ENCODE results near the gene PDS5A. TPM values are rescaled to one million over a fixed set of nuclear protein-coding genes. Genes with fewer than 3 reads are reported as not detected.
A peak's percentile ranks its signal among the peaks of the same experiment; 100 is the strongest.

PDS5A gene
- total and polyA plus RNA-seq, 9 of the 15 experiments (the other 6 are each of a cell fraction or from before 2014, with no cell fraction given): 16.4 to 85.4 (median 70.0) TPM

DNA sequence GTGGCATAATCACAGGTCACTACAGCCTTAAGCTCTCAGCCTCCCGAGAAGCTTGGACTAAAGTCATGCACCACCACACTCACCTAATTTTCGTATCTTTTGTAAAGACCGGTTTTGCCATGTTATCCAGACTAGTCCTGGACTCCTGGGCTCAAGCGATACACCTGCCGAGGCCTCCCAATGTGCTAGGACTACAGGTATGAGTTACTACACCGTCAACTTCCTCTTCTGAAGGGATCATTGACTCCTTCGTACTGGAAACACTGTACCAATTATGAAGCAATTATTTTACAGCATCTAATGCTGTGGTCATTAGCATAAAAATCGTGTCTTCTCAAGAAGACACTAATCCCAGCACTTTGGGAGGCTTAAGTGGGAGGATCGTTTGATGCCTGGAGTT, 35.2 kb downstream of the PDS5A start:
- peak; percentile 22; the same call in 1 of the 3 replicates for ATAC-seq

GRCh38 chr4:39941682-39942217, 36.0 kb downstream of the PDS5A start:
- intact Hi-C loops (cut with micrococcal nuclease) (no loop called here), in situ Hi-C loops (cut with MboI) (no loop called here)
- Histone ChIP-seq H3K9me1 (ENCODE audit: control insufficient read depth, insufficient read depth, low read length) (no peaks in the 10 kb centered on the region), H4K20me1 (replicated peaks; ENCODE audit: control insufficient read depth, insufficient read depth, low read length) (0 out of 2 replicates have a peak, but pooled peaks cover 11% of the 10 kb centered on the region), H2AFZ (ENCODE audit: low read depth, low read length) (no peak overlapping the region), H3K79me2 (ENCODE audit: control insufficient read depth, insufficient read depth, low read length) (peaks cover 90% of the 10 kb centered on the region), H3K4me1 (replicated peaks in 1 of 2; ENCODE audit: control insufficient read depth in 2 of 2, insufficient read depth in 2 of 2, low read length in 2 of 2) (no peaks in the 10 kb centered on the region; a peak in 1 of 5 replicates), H3K9me3 (replicated peaks; ENCODE audit: control insufficient read depth, insufficient read depth, low read depth, low read length) (no peaks in the 10 kb centered on the region), H3K4me3 (no peak overlapping the region), H3K27ac (ENCODE audit: extremely low read depth, low read depth, low read length) (no peak overlapping the region), H3K36me3 (ENCODE audit: control insufficient read depth, insufficient read depth, low read length) (peaks cover 11% of the 10 kb centered on the region; the same call in 2 of the 3 replicates), H3K27me3 (ENCODE audit: control insufficient read depth in 2 of 2, insufficient read depth in 2 of 2, low read length in 2 of 2) (no peaks in the 10 kb centered on the region), H3K9ac (ENCODE audit: insufficient read depth in 1 of 2, low read depth in 2 of 2, low read length in 2 of 2) (no peak overlapping the region), H3K4me2 (ENCODE audit: insufficient read depth, low read length) (no peak overlapping the region)
- ATAC-seq (peak; percentile 69; the same call in 2 of the 3 replicates), DNase-seq (ENCODE audit: extremely low read depth in 1 of 4, low spot score in 3 of 4) (peak in 1 of 4 experiments; percentile 6), FAIRE-seq (peak; percentile 44)
- no TSS peak for BruUV-seq (replicated peaks)
- POLR2A ChIA-PET: no interaction called here
- 57% methylated on average over 2 of the region's 2 CpGs for WGBS (ENCODE audit: insufficient coverage, low coverage, missing lambda C conversion rate)
- no peak for TF ChIP-seq ZNF217 (CRISPR knock-in tag; IDR thresholded peaks at IDR 0.05)
- TF ChIP-seq CEBPG (CRISPR knock-in tag; IDR thresholded peaks at IDR 0.05): no peak
- TF ChIP-seq CEBPG (tag; conservative IDR thresholded peaks at IDR 0.05 in 1 of 2, IDR thresholded peaks at IDR 0.05 in 1 of 2): peak; percentile 55 to 79
- TF ChIP-seq, protein P1, sequence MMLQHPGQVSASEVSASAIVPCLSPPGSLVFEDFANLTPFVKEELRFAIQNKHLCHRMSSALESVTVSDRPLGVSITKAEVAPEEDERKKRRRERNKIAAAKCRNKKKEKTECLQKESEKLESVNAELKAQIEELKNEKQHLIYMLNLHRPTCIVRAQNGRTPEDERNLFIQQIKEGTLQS (IDR thresholded peaks at IDR 0.05): peak; percentile 53; the same call in 1 of the 2 replicates
- TF ChIP-seq, protein P1 (CRISPR knock-in tag; conservative IDR thresholded peaks at IDR 0.05): no peak
- TF ChIP-seq, protein P2, sequence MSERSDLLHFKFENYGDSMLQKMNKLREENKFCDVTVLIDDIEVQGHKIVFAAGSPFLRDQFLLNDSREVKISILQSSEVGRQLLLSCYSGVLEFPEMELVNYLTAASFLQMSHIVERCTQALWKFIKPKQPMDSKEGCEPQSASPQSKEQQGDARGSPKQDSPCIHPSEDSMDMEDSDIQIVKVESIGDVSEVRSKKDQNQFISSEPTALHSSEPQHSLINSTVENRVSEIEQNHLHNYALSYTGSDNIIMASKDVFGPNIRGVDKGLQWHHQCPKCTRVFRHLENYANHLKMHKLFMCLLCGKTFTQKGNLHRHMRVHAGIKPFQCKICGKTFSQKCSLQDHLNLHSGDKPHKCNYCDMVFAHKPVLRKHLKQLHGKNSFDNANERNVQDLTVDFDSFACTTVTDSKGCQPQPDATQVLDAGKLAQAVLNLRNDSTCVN (CRISPR knock-in tag; IDR thresholded peaks at IDR 0.05): no peak
- peak; percentile 69 for TF ChIP-seq CEBPB (tag; IDR thresholded peaks at IDR 0.05)
- CTCF ChIA-PET (ENCODE audit: low intra/inter-chr PET ratio): no interaction called here

More for the DNA sequence above, 35.2 kb downstream of the PDS5A start:
- H3K9me3 ChIP-seq (replicated peaks; ENCODE audit: control insufficient read depth, insufficient read depth, low read depth, low read length): no peaks in the 10 kb centered on the region
- peaks cover 7% of the 10 kb centered on the region; the same call in 2 of the 3 replicates for H3K36me3 ChIP-seq (ENCODE audit: control insufficient read depth, insufficient read depth, low read length)
- H4K20me1 ChIP-seq (replicated peaks; ENCODE audit: control insufficient read depth, insufficient read depth, low read length): 0 out of 2 replicates have a peak, but pooled peaks cover 11% of the 10 kb centered on the region
- in situ Hi-C loops (cut with MboI) (no loop called here), intact Hi-C loops (cut with micrococcal nuclease) (no loop called here)
- no peak for DNase-seq (ENCODE audit: extremely low read depth in 1 of 4, low spot score in 3 of 4)
- CTCF ChIA-PET (ENCODE audit: low intra/inter-chr PET ratio): no interaction called here
- peaks cover 90% of the 10 kb centered on the region for H3K79me2 ChIP-seq (ENCODE audit: control insufficient read depth, insufficient read depth, low read length)
- H3K27me3 ChIP-seq (ENCODE audit: control insufficient read depth in 2 of 2, insufficient read depth in 2 of 2, low read length in 2 of 2): no peaks in the 10 kb centered on the region
- 84% methylated on average over 9 of the region's 9 CpGs for WGBS (ENCODE audit: insufficient coverage, low coverage, missing lambda C conversion rate)
- no TSS peak for BruUV-seq (replicated peaks)
- no peak overlapping the region for H3K9ac ChIP-seq (ENCODE audit: insufficient read depth in 1 of 2, low read depth in 2 of 2, low read length in 2 of 2)
- H3K27ac ChIP-seq (ENCODE audit: extremely low read depth, low read depth, low read length): no peak overlapping the region
- no peak overlapping the region for H3K4me3 ChIP-seq
- no peak overlapping the region for H2AFZ ChIP-seq (ENCODE audit: low read depth, low read length)
- peak; percentile 15 for FAIRE-seq
- no peaks in the 10 kb centered on the region for H3K9me1 ChIP-seq (ENCODE audit: control insufficient read depth, insufficient read depth, low read length)
- POLR2A ChIA-PET: no interaction called here
- H3K4me1 ChIP-seq (replicated peaks in 1 of 2; ENCODE audit: control insufficient read depth in 2 of 2, insufficient read depth in 2 of 2, low read length in 2 of 2): no peaks in the 10 kb centered on the region; a peak in 1 of 5 replicates
- no peak overlapping the region for H3K4me2 ChIP-seq (ENCODE audit: insufficient read depth, low read length)
- TF ChIP-seq MAFF (IDR thresholded peaks at IDR 0.05; ENCODE audit: low read length) (no peak), ZNF165 (CRISPR knock-in tag; IDR thresholded peaks at IDR 0.05; ENCODE audit: borderline replicate concordance) (no peak), BRD4 (IDR thresholded peaks at IDR 0.05) (no peak)

All from K562 (cell line).